GM12878 (cell line): ENCODE measurements around the gene POU2F1. TPM values are rescaled to one million over a fixed set of nuclear protein-coding genes. Genes with fewer than 3 reads are reported as not detected.

Experiments
- ASH2L ChIP-seq: fragments of 300-600, 200-600 bp; sonication (generic); IDR thresholded peaks from 2 replicates; pipeline ENCODE4 v1.6.1; 2017; ENCODE audit warnings: low read depth, mild to moderate bottlenecking, borderline replicate concordance
- CBX5 ChIP-seq: sonication (generic); IDR thresholded peaks from 2 replicates; pipeline ENCODE4 v1.6.1; 2016; ENCODE audit warnings: low read depth, moderate library complexity, mild to moderate bottlenecking, inconsistent platforms
- CREM ChIP-seq: IDR thresholded peaks from 2 replicates; pipeline ENCODE4 v1.6.1; 2014; ENCODE audit warnings: antibody characterized with exemption, low read depth
- EP300 ChIP-seq, 2 experiments: fragments of 150-350 bp in 1 of 2; IDR thresholded peaks; 2 replicates each; pipeline ENCODE4 v1.6.1; 2011 to 2012; ENCODE audit warnings: low read depth in 2 of 2, low read length in 2 of 2, borderline replicate concordance in 1 of 2, improper control_type of control experiment in 1 of 2, inconsistent platforms in 1 of 2; ENCODE audit not compliant: control insufficient read depth in 1 of 2
- ETV6 ChIP-seq, 2 experiments: fragments of 450-650 bp in 1 of 2; IDR thresholded peaks in 1 of 2; conservative IDR thresholded peaks in 1 of 2; 2 replicates each; pipeline ENCODE4 v1.6.1; 2014; ENCODE audit warnings: antibody characterized with exemption in 1 of 2, borderline replicate concordance in 1 of 2, low read depth in 1 of 2, mild to moderate bottlenecking in 1 of 2, moderate library complexity in 1 of 2
- HCFC1 ChIP-seq: fragments of 150-350 bp; IDR thresholded peaks from 2 replicates; pipeline ENCODE4 v1.6.1; 2014; ENCODE audit warnings: low read length
- RAD21 ChIP-seq: IDR thresholded peaks from 2 replicates; pipeline ENCODE4 v1.6.1; 2011; ENCODE audit warnings: mild to moderate bottlenecking, low read depth, low read length, moderate library complexity; ENCODE audit not compliant: insufficient read depth
- SIN3A ChIP-seq: IDR thresholded peaks from 2 replicates; pipeline ENCODE4 v1.6.1; 2012; ENCODE audit warnings: low read depth, low read length, improper control_type of control experiment
- SREBF2 ChIP-seq: IDR thresholded peaks from 2 replicates; pipeline ENCODE4 v1.6.1; 2012; ENCODE audit warnings: mild to moderate bottlenecking, low read length
- SUZ12 ChIP-seq: fragments of 200-600 bp; sonication (generic); IDR thresholded peaks from one replicate; pipeline ENCODE4 v1.6.1; 2018; ENCODE audit warnings: antibody characterized with exemption, mild to moderate bottlenecking; ENCODE audit not compliant: unreplicated experiment
- TBL1XR1 ChIP-seq: IDR thresholded peaks from 2 replicates; pipeline ENCODE4 v1.6.1; 2012; ENCODE audit warnings: low read depth, low read length, improper control_type of control experiment
- TCF3 ChIP-seq: IDR thresholded peaks from 2 replicates; pipeline ENCODE4 v1.6.1; 2012; ENCODE audit warnings: low read depth, mild to moderate bottlenecking, low read length, borderline replicate concordance; ENCODE audit not compliant: insufficient read depth
- ZSCAN29 ChIP-seq: fragments of 450-650 bp; IDR thresholded peaks from 2 replicates; pipeline ENCODE4 v1.6.1; 2017; ENCODE audit warnings: mild to moderate bottlenecking, moderate library complexity
- polyA plus RNA-seq, 11 experiments: library from polyadenylated mRNA; depleted of rRNA in 4 of 11; unstranded in 6 of 11; stranded (reverse) in 5 of 11; fragments of >200 nt; fragmentation: Nextera tagmentation in 4 of 11; fragmentation: Illumina TruSeq in 1 of 11; extraction: Ambion mirVana in 4 of 11; extraction: Trizol in 1 of 11; gene quantifications; 1 replicate in 1 of 11; 2 replicates in 10 of 11; pipeline versions ENCODE4 v1.2.1 to v1.2.3, GENCODE V29; 2011 to 2016; ENCODE audit warnings: inconsistent platforms in 2 of 11, missing spikeins in 2 of 11, low read depth in 1 of 11
- total RNA-seq, 4 experiments: library from RNA; depleted of rRNA in 3 of 4; stranded (reverse); fragments of >200 nt in 3 of 4; fragmentation: Illumina TruSeq in 1 of 4; extraction: Trizol in 1 of 4; gene quantifications; 2 replicates each; pipeline versions ENCODE4 v1.2.1 to v1.2.3, GENCODE V29; 2013 to 2021
- TF ChIP-seq, protein P1 (sequence below): fragments of 150-350 bp; IDR thresholded peaks from 2 replicates; pipeline ENCODE4 v1.6.1; 2016; ENCODE audit warnings: low read depth, low read length
- TF ChIP-seq, protein P2 (sequence below): fragments of 450-650 bp; IDR thresholded peaks from 2 replicates; pipeline ENCODE4 v1.6.1; 2016; ENCODE audit warnings: mild to moderate bottlenecking
- TF ChIP-seq, protein P3 (sequence below): IDR thresholded peaks from 2 replicates; pipeline ENCODE4 v1.6.1; 2012; ENCODE audit warnings: low read depth, low read length, improper control_type of control experiment
- TF ChIP-seq, protein P4 (sequence below): fragments of 450-650 bp; IDR thresholded peaks from 2 replicates; pipeline ENCODE4 v1.6.1; 2014; ENCODE audit warnings: mild to moderate bottlenecking
- TF ChIP-seq, protein P5 (sequence below): fragments of 450-650 bp; IDR thresholded peaks from 2 replicates; pipeline ENCODE4 v1.6.1; 2017; ENCODE audit warnings: mild to moderate bottlenecking, moderate library complexity

The POU2F1 gene
- total and polyA plus RNA-seq, 10 of the 15 experiments (the other 5 are each of a cell fraction or from before 2014, with no cell fraction given), result 2.5 to 21.7 (median 12.5) TPM

DNA sequence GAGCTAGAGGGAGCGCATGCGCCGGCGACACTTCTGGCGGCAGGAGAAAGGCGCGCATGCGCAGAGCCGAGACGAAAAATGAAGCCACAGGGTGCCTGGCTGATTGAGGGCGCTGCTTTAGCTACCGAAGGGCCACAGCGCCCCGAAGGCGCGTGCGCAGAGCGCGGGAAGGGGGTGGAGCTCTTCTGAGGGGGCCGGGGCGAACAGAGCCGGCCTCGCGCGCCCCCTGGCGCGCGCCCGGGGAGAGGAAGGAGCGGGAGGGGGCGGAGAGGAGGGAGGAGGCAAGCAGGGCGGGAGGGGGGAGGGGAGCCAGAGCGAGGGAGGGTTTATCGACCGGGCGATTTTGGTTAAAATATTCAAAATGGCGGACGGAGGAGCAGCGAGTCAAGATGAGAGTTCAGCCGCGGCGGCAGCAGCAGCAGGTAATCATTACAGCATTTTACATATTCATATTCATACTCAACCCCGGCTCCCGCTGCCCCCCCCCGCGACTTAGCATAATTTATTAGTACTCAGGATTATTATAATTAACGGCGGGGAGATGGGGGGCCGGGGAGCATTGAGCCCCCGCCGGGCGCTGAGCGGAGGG, at the start of gene POU2F1 (continued):
- TF ChIP-seq, protein P1, sequence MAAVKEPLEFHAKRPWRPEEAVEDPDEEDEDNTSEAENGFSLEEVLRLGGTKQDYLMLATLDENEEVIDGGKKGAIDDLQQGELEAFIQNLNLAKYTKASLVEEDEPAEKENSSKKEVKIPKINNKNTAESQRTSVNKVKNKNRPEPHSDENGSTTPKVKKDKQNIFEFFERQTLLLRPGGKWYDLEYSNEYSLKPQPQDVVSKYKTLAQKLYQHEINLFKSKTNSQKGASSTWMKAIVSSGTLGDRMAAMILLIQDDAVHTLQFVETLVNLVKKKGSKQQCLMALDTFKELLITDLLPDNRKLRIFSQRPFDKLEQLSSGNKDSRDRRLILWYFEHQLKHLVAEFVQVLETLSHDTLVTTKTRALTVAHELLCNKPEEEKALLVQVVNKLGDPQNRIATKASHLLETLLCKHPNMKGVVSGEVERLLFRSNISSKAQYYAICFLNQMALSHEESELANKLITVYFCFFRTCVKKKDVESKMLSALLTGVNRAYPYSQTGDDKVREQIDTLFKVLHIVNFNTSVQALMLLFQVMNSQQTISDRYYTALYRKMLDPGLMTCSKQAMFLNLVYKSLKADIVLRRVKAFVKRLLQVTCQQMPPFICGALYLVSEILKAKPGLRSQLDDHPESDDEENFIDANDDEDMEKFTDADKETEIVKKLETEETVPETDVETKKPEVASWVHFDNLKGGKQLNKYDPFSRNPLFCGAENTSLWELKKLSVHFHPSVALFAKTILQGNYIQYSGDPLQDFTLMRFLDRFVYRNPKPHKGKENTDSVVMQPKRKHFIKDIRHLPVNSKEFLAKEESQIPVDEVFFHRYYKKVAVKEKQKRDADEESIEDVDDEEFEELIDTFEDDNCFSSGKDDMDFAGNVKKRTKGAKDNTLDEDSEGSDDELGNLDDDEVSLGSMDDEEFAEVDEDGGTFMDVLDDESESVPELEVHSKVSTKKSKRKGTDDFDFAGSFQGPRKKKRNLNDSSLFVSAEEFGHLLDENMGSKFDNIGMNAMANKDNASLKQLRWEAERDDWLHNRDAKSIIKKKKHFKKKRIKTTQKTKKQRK, result no peak
- TF ChIP-seq TBL1XR1 (no peak), SUZ12 (no peak), EP300 (IDR thresholded peaks at IDR 0.05; ENCODE audit: borderline replicate concordance in 1 of 2, control insufficient read depth in 1 of 2, low read depth in 2 of 2, low read length in 2 of 2) (no peak), ASH2L (no peak), HCFC1 (peak; percentile 47), CBX5 (0 out of 2 replicates have a peak, but pooled peaks have one; percentile 31), SIN3A (no peak), TCF3 (no peak), RAD21 (peak; percentile 63), SREBF2 (no peak), ETV6 (conservative IDR thresholded peaks at IDR 0.05 in 1 of 2, IDR thresholded peaks at IDR 0.05 in 1 of 2; ENCODE audit: borderline replicate concordance in 1 of 2, low read depth in 1 of 2) (no peak), CREM (no peak), ZSCAN29 (no peak)
- TF ChIP-seq, protein P2, sequence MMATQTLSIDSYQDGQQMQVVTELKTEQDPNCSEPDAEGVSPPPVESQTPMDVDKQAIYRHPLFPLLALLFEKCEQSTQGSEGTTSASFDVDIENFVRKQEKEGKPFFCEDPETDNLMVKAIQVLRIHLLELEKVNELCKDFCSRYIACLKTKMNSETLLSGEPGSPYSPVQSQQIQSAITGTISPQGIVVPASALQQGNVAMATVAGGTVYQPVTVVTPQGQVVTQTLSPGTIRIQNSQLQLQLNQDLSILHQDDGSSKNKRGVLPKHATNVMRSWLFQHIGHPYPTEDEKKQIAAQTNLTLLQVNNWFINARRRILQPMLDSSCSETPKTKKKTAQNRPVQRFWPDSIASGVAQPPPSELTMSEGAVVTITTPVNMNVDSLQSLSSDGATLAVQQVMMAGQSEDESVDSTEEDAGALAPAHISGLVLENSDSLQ, result peak; percentile 57; the same call in 1 of the 2 replicates
- TF ChIP-seq, protein P3, sequence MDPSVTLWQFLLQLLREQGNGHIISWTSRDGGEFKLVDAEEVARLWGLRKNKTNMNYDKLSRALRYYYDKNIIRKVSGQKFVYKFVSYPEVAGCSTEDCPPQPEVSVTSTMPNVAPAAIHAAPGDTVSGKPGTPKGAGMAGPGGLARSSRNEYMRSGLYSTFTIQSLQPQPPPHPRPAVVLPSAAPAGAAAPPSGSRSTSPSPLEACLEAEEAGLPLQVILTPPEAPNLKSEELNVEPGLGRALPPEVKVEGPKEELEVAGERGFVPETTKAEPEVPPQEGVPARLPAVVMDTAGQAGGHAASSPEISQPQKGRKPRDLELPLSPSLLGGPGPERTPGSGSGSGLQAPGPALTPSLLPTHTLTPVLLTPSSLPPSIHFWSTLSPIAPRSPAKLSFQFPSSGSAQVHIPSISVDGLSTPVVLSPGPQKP, result no peak
- TF ChIP-seq, protein P4, sequence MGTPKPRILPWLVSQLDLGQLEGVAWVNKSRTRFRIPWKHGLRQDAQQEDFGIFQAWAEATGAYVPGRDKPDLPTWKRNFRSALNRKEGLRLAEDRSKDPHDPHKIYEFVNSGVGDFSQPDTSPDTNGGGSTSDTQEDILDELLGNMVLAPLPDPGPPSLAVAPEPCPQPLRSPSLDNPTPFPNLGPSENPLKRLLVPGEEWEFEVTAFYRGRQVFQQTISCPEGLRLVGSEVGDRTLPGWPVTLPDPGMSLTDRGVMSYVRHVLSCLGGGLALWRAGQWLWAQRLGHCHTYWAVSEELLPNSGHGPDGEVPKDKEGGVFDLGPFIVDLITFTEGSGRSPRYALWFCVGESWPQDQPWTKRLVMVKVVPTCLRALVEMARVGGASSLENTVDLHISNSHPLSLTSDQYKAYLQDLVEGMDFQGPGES, result no peak
- TF ChIP-seq, protein P5, sequence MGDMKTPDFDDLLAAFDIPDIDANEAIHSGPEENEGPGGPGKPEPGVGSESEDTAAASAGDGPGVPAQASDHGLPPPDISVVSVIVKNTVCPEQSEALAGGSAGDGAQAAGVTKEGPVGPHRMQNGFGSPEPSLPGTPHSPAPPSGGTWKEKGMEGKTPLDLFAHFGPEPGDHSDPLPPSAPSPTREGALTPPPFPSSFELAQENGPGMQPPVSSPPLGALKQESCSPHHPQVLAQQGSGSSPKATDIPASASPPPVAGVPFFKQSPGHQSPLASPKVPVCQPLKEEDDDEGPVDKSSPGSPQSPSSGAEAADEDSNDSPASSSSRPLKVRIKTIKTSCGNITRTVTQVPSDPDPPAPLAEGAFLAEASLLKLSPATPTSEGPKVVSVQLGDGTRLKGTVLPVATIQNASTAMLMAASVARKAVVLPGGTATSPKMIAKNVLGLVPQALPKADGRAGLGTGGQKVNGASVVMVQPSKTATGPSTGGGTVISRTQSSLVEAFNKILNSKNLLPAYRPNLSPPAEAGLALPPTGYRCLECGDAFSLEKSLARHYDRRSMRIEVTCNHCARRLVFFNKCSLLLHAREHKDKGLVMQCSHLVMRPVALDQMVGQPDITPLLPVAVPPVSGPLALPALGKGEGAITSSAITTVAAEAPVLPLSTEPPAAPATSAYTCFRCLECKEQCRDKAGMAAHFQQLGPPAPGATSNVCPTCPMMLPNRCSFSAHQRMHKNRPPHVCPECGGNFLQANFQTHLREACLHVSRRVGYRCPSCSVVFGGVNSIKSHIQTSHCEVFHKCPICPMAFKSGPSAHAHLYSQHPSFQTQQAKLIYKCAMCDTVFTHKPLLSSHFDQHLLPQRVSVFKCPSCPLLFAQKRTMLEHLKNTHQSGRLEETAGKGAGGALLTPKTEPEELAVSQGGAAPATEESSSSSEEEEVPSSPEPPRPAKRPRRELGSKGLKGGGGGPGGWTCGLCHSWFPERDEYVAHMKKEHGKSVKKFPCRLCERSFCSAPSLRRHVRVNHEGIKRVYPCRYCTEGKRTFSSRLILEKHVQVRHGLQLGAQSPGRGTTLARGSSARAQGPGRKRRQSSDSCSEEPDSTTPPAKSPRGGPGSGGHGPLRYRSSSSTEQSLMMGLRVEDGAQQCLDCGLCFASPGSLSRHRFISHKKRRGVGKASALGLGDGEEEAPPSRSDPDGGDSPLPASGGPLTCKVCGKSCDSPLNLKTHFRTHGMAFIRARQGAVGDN, result peak; percentile 77
